Ammon's horn (tissue), 1 donor: ENCODE measurements around the gene NDUFC1.
"Not testable (repeated sequence)": the region's sequence is repeated elsewhere in the genome, so short reads cannot be mapped to it uniquely, and the experiment has no call there.

Source experiments
- DNase-seq: peaks from one replicate; pipeline ENCODE4 v3.0.0-alpha.2; 2016; ENCODE audit warnings: low spot score

Gene NDUFC1

DNA sequence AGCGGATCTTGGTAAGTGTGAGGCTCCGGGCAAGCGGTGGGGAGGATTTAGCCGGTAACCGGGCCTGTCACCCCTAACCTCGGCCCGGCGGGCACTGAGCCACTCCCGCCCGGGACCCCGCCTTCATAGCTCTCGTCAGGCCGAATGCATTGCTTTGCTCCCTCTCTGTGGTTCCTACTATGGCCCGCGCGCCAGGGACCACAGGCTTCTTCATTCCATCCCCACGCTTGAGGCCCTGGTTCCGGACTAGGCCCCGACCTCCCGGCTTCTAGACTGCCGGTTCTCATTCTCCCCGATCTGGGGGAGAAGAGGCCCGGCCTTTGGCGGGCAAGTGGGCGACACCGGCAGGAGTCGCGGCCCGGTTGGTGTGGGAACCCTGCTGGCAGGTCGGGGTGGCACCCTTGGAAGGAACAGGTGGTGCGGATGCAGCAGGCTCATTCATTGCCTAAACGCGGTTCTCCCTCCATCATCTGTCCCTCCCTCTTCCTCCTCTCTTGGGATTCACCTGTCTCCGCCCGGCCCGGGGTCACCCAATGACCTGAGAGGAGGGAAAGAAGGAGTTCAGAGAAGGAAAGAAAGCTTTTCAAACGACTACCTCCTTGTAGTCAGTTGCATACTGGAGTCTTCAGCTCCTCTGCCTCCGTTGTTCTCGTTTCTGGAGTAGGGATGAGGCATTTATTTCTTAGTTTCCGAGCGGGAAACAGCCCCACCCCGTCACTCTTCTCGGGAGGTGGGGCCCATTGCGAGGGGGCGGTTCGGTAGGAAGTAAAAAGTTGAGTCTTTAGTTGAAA lies at the start of gene NDUFC1:
TSS of gene NDUFC1 (minus strand) at position 657 of the 791 bp plus-strand sequence. CDS start 6,679 bp downstream, outside the sequence.
- peak; percentile 35 for DNase-seq

DNA sequence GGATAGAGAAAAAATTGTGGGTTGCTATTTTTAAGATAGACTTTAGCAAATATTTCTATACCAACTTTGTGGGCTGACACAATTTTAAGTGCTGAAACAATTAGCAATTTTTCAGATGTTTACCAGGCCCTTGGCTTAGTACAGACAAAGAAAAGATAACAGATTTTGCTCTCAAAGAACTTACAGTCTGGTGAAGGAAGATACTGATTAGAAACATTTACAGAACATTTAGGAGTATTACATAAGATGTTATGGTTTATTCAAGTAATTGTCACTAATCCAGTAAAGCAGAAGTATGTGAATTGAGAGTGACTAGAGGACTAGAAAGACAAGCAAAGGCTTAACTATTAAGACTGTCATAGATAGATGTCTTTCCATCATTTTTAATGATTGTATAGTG lies 35.3 kb upstream of the NDUFC1 start:
- DNase-seq: no peak

DNA sequence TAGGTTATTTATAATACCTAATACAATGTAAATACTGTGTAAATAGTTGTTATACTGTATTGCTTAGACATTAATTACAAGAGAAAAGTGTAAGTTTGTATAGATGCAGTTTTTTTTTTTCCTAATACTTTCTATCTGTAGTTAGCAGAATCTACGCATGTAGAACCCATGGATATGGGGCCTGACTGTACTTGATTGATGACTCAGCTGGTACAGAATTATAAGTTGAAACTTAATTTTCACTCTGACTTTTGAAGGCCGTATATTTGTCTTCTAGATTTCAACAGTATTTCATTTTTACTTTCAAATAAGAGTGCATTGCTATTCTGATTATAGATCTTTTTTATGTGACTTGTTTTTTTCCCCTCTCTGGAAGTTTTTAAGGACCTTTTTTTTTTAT lies 30.8 kb upstream of the NDUFC1 start:
- no peak for DNase-seq

DNA sequence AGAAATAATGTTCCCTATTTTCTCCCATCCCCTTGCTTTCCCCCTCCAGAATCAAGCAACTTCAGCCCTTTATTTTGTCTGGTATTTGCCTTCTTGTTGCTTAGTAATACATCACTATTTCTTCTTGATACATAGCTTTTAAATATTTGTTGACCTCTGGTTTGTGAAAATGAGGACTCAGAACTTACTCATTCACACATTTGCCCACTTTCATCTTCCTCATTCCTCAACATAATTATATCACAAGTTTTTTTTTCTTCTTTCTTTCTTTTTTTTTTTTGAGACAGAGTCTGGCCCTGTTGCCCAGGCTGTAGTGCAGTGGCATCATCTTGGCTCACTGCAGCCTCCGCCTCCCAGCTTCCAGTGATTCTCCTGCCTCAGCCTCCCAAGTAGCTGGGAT lies 28.9 kb upstream of the NDUFC1 start:
- DNase-seq: no peak

DNA sequence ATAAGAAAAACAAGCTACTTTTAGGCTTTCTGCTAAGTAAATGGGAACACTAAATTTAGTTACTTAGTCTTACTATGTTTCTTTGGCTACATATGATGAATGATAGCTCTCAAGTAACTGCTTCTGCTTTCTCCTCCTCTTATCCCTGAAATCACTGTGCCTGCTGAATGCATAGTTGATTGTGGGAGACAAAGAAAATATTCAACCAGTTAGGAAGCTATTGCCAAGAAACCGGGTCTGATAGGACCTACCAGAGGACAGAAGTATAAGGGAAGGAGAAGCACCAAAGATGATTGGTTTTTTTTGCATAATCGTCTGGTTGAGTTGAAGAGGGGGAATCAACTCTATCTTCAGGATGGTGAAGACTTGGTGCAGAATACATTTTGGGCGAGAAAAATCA lies 28.0 kb upstream of the NDUFC1 start:
- DNase-seq: peak; percentile 58

DNA sequence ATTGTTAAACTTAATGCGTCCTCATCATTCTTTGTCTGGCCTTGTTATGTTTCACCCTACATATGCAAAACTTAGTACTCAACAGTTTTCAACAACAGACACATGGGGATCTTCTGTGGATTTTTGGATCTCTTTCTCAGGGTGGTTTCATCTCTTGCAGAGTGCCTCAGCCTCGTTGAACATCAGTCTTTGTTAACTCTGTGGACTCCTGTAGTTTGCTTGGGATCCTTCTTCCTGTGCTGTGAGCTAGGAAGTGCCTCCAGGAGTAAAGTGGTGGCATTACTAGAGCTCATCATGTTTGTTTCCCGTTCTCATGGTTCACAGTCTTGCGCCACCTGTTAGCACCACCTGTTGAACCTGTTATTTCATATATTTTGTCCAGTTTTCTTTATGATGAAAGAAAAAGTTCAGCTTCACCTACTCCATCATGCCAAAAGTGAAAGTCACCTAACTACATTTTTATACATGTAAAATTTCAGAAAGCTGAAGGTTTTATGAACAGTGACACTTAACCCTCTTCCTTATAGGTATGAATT lies 27.5 kb upstream of the NDUFC1 start:
- DNase-seq: no peak

DNA sequence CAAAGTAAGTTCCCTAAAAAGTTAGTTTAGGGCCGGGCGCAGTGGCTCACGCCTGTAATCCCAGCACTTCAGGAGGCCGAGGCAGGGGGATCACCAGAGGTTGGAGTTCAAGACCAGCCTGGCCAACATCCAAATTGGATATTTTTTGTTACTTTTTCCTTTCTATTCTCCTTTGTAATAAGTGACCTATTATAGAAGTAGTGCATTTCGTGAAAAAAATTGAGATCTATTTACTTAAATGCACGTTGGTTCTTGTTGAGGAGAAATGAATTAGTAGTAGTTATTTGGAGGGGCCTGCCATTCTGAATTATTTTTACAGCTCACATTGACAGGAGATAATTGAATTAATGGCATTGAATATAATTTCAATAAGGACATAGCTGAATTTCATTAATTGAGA lies 22.3 kb upstream of the NDUFC1 start:
- DNase-seq: no peak

DNA sequence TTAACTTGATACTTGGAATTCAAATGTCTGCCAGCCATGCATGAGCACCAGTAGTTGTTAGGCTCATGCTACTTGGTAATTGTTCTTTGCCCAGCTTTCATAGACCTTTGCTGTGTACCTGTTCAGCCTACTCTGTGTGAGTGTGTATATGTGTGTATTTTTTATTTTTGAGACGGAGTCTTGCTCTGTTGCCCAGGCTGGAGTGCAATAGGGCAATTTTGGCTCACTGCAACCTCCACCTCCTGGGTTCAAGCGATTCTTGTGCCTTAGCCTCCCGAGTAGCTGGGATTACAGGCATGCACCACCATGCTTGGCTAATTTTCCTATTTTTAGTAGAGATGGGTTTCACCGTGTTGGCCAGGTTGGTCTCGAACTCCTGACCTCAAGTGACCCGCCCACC lies 20.3 kb upstream of the NDUFC1 start:
- not testable (repeated sequence) for DNase-seq

DNA sequence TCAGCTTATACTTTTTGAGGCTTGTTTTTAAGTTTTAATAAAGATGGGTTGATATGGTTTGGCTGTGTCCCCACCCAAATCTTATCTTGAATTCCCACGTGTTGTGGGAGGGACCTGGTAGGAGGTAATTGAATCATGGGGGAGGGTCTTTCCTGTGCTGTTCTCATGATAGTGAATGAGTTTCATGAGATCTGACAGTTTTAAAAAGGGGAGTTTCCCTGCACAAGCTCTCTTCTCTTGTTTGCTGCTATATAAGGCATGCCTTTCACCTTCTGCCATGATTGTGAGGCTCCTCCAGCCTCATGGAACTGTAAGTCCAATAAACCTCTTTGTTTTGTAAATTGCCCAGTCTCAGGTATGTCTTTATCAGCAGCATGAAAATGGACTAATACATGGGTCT lies 19.8 kb upstream of the NDUFC1 start:
- not testable (repeated sequence) for DNase-seq

DNA sequence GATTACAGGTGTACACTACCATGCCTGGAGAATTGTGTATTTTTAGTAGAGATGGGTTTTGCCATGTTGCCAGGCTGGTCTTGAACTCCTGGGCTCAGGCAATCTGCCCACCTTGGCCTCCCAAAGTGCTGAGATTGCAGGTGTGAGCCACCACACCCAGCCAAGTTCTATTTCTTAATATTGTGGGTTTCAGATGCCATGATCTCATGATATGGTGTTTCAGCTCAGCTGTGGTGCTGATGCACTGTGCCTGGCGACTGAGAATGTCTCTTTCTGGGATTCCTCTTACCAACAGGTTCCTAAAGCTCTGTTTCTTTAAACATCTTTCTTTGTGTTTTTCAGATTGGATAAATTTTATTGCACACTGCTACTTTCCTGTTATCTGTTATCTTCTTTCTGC lies 17.3 kb upstream of the NDUFC1 start:
- no peak for DNase-seq

DNA sequence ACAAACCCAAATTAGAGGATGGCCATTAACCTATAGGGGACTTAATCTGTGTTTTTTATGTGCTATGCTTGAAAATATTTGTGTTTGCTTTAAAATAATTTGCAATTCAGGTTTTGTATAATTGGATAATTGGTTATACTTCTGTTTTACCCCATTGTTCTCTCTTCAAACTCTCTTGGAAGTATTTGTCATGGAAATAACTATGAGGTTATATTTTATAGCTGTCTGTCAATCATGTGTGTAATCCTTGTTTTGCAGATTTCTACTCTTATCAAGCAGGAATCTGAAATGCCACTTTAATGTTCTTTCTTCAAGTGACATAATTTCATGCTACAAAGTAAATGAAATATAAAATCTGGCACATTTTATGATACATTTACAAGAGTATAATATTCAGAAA lies 15.4 kb upstream of the NDUFC1 start:
- no peak for DNase-seq

DNA sequence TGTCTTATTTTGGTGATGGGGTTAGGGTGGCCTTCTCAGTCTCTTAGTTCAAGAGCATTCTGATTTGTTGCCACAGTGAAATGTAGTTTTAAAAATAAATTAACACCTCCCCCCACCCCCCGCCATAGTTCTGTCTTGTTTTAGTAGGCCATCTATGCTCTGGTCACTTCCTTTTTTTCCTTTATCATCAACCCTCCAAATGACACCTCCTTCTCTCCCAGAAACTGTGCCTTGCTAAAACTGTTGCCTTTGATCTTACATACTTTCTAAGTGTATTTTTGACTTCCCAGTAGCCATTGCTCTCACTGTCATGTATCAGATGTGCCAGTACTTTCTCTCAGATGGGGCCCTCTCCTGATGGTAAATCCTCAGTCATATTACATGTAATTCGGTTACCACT lies 14.5 kb upstream of the NDUFC1 start:
- no peak for DNase-seq

DNA sequence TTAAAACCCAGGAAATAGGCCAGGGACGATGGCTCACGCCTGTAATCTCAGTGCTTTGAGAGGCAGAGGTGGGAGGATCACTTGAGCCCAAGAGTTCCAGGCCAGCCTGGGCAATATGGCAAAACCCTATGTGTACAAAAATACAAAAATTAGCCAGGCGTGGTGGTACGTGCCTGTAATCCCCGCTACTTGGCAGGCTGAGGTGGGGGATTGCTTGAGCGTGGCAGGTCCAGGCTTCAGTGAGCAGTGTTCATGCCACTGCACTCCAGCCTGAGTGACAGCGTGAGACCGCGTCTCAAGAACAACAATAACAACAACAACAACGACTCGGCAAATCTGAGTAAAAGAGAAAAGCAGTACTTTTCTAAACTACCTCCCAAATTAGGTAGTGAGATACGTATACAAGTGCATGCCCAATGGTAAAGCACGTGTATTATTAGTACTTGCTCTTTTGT lies 13.0 kb upstream of the NDUFC1 start:
- no peak for DNase-seq

DNA sequence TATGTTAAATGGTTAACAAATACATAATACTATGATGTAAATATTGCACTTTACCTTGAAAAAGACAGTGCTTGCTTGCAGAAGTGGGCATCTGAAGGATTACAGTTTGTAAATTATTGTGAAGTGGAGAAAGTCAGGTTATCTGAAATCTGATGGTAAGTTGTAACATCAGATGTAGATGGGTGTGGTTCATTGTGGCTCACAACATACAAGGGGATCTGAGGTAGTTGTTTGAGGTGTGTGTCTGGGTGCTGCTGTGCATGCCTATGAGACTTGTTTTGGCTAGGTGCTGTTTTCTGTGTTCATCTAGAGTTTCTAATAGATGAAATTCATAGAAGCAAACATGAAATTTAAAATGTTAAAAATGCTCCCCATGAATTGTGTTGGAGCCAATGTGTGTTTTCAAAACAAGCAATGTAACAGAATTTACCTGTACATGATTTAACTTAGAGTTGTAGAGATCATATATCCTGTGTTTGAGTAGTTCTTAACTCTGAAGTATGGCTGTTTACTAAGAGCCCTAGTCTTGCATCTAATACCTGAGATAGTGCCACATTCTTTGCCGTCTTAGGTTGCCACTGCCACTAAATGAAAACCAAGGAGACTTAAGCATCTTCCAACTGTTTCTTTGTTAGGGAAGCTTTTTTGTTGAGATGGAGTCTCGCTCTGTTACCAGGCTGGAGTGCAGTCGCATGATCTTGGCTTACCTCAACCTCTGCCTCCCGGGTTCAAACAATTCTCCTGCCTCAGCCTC lies 11.9 kb upstream of the NDUFC1 start:
- no peak for DNase-seq

DNA sequence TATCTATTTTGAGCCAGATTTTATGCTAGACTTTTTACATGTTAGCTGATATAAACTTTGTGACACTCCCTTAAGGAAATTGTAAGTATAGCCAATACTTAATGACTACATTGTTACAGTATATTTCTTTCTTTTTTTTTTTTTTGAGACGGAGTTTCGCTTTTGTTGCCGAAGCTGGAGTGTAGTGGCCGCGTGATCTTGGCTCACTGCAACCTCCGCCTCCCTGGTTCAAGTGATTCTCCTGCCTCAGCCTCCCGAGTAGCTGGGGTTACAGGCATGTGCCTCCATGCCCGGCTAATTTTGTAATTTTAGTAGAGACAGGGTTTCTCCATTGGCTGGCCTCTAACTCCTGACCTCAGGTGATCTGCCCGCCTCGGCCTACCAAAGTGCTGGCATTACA lies 11.1 kb upstream of the NDUFC1 start:
- DNase-seq: not testable (repeated sequence)

DNA sequence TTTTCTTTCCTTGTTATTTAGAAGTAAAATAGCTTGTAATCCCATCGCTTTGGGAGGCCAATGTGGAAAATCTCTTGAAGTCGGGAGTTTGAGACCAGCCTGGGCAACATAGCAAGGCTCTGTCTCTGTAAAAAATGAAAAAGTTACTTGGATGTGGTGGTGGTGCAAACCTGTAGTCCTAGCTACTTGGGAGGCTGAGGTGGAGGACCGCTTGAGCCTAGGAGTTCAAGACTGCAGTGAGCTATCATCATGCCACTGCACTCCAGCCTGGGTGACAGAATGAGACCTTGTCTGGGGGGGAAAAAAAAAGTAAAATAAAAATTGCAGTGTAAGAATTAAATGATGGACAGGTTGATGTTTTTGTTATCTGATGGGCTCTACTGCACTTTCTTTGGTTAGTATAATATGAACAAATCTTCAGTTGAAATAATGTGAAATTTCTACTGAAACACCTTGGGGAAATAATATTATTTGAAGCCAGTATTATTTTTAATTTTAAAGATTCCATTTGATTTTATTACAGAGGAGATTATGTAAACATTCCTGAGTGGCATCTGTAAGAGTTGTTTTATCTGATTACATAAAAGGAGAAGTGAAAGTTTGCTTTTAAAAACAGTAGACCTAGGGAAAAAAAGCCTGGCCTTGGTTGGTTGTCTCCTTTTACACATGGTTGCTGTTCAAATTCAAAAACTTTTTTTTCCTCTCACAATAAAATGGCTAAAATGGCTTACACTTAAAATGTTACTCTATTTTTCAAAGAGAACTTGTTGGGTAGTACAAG lies 10.5 kb upstream of the NDUFC1 start:
- DNase-seq: no peak

DNA sequence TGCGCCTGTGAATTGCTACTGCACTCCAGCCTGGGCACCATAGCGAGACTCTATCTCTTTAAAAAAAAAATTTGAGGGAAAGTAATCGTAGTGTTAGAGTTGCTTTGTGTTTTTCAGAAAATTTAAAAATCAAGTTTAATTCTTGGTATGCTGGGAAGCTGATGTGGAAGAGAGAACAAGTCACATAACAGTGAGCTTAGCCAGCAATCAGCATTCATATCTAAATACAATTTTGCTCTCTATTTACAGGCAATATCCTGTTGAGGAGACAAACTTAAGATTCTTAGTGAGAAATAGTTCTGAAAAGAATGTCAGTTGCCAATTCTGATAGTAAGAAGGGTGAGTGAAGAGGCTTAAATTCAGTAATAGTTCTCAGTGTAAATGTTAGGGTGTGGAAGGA lies 9.6 kb upstream of the NDUFC1 start:
- DNase-seq: no peak

DNA sequence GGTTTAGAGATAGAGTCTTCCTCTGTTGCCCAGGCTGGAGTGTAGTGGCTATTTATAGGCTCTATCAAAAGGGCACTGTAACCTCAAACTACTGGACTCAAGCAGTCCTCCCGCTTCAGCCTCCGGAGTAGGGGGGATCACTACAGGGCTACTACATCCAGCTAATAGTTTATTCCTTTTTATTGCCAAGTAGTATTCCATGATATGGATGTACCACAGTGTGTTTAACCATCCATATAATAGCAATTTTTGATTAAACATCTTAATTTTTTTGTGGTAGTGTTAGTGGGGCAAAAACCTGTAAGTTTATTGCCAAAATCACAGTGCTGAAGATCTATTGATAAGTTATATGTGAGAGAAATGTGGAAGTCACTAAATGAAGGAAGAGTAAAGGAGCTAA lies 2.6 kb upstream of the NDUFC1 start:
- DNase-seq: no peak

DNA sequence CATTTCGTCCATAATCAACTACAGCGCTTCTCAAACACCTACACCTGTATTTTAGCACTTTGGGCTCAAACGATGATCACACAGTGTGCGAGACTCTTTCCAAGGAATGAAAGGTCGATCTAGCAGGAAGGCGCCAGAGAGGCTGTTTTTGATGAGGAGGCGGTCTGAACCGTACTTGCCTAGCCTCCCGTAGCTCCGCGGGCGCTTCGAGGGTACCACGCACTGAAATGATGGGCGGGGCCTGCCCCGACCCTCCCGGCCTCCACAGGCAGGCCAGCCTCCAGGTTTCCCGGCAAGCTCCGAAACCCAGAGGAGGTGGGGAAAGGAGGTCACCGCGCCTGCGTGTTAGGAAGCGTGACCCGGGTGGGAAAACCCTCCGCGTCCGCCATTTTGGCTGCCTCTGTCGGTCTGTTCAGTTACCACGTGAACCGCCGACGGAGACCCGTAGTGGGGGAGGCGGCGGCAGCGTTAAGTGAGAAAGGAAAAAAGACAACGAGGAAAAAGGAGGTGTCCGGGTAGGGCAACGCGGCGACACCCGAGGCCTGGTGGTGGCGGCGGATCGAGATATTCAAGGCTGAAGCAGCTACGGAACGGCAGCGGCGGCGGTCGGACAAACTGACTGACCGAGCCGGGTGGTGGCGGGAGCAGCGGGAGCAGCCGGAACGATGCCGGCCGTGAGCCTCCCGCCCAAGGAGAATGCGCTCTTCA lies 1.0 kb downstream of the NDUFC1 start, which contains the start of gene NAA15:
TSS of gene NAA15 (plus strand) at position 393 of the 708 bp plus-strand sequence. CDS start at position 666, 273 bp downstream.
- peak; percentile 97 for DNase-seq

DNA sequence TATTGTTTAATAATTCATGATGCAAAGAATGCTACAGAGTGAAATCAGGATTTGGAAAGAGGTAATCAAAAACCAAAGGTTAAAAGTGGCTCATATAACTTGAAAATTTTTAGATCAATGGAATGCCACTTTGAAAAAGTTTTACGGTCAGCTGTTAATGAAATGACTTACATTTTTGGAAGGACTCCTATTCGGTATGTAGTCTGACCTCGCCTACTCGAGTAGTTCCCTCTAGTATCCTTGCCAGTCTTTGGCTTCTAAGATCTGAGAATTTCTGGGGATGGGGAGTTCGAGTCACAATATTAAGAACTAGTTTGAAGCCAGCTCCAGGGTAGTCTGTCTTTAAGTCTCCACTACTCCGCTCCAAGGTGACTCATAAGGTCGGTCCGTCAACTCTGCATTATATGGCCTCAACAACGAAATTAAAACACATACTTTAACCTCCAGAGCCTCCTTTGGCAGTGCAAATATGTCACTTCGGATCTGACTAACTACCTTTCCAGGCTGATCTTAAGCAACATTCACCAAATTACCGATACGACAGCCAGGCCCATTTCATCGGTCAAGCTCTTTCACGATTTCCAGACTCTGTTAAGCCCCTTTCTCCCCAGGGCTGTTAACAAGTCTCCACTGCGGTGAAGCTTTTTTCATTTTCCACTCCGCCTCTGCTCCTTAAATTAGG lies 1.7 kb downstream of the NDUFC1 start:
- peak; percentile 23 for DNase-seq

DNA sequence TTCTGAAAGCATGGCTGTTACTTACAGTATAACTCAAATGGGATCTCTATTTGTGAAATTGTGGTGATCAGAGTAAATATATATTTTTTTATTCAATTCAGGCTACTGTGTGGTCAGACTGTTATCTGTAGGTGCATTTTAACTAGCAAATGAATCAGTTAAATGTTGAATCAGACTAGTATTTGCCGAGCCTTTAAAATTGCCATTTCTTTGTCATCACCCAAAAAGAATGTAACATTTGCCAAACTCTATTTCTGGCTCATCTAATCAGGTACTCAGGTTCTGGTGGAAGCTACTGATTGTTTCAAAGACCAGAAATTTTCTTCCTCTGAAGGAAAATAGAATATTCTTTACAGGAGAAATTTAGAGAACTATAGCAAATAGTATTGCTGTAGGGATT lies 2.7 kb downstream of the NDUFC1 start:
- no peak for DNase-seq
